Osteoblast (primary cell): ENCODE data around the gene ATP12A. TPM values are rescaled to one million over a fixed set of nuclear protein-coding genes. Genes with fewer than 3 reads are reported as not detected.

Source experiments
- DNase-seq: peaks from one replicate; pipeline ENCODE4 v3.0.0; 2011; ENCODE audit warnings: low spot score, mixed read lengths; ENCODE audit not compliant: insufficient read length; ENCODE audit errors: missing footprints
- H2AFZ ChIP-seq: 2 replicates; pipeline ENCODE4 v1.6.0; 2011; ENCODE audit warnings: mild to moderate bottlenecking, low read length
- H3K27ac ChIP-seq: 2 replicates; pipeline ENCODE4 v1.5.1; 2011; ENCODE audit warnings: mild to moderate bottlenecking, low read depth, low read length, moderate library complexity
- H3K27me3 ChIP-seq: 2 replicates; pipeline ENCODE4 v1.6.0; 2012; ENCODE audit warnings: mild to moderate bottlenecking, control low read depth, inconsistent platforms, low read length, moderate library complexity; ENCODE audit not compliant: insufficient read depth
- H3K36me3 ChIP-seq: 2 replicates; pipeline ENCODE4 v1.5.1; 2011; ENCODE audit warnings: mild to moderate bottlenecking, low read length, control low read depth, moderate library complexity; ENCODE audit not compliant: insufficient read depth
- H3K4me1 ChIP-seq: 2 replicates; pipeline ENCODE4 v1.5.1; 2011; ENCODE audit warnings: mild to moderate bottlenecking, low read length, control low read depth, moderate library complexity; ENCODE audit not compliant: insufficient read depth
- H3K4me2 ChIP-seq: 2 replicates; pipeline ENCODE4 v1.6.0; 2011; ENCODE audit warnings: mild to moderate bottlenecking, low read length; ENCODE audit not compliant: insufficient read depth
- H3K4me3 ChIP-seq: fragments of 200-600 bp; sonication (generic); 3 replicates; pipeline ENCODE4 v1.5.1; 2012; ENCODE audit warnings: mild to moderate bottlenecking, low read length, inconsistent platforms; ENCODE audit not compliant: insufficient read depth
- H3K79me2 ChIP-seq: 2 replicates; pipeline ENCODE4 v1.6.0; 2012; ENCODE audit warnings: mild to moderate bottlenecking, low read length, control low read depth, inconsistent platforms; ENCODE audit not compliant: insufficient read depth
- H3K9me3 ChIP-seq: 2 replicates; pipeline ENCODE4 v1.5.1; 2011; ENCODE audit warnings: low read depth, low read length, control low read depth
- H4K20me1 ChIP-seq: 2 replicates; pipeline ENCODE4 v1.6.0; 2012; ENCODE audit warnings: mild to moderate bottlenecking, low read length, control low read depth; ENCODE audit not compliant: insufficient read depth
- CTCF ChIP-seq: IDR thresholded peaks from 2 replicates; pipeline ENCODE4 v1.5.1; 2011; ENCODE audit warnings: mild to moderate bottlenecking, low read depth, low read length, moderate library complexity; ENCODE audit errors: extremely low read depth
- total RNA-seq: library from RNA; depleted of rRNA; stranded (reverse); fragments of >200 nt; gene quantifications from 2 replicates; pipeline ENCODE4 v1.2.3, GENCODE V29; 2012

Gene ATP12A
- total RNA-seq, 1 donor = not detected

DNA sequence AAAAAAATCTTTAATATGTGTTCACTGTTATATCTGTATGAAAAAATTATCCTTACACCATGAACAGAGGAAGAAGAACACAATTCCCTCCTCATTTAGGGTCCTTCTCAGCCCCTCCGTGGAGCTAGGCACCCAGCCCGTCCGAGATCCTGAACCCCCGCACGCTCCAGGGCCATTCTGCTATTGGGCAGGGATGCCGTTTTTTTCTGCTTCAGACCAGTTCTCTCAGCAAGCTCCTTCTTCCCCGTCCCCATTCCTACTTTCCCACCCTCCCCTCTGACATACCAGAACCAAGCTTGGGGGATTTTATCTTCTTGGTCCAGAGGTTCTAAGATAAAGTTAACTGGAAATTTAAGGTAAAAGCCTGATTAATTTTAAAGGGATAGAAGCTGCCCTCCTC lies 36.2 kb downstream of the ATP12A start:
- Histone ChIP-seq H3K4me3 (no peak overlapping the region), H4K20me1 (no peaks in the 10 kb centered on the region), H2AFZ (no peak overlapping the region), H3K9me3 (no peaks in the 10 kb centered on the region), H3K27me3 (no peaks in the 10 kb centered on the region), H3K4me1 (no peaks in the 10 kb centered on the region), H3K27ac (no peak overlapping the region), H3K4me2 (no peak overlapping the region), H3K79me2 (no peaks in the 10 kb centered on the region), H3K36me3 (no peaks in the 10 kb centered on the region)
- DNase-seq = no peak
- no peak for TF ChIP-seq CTCF

DNA sequence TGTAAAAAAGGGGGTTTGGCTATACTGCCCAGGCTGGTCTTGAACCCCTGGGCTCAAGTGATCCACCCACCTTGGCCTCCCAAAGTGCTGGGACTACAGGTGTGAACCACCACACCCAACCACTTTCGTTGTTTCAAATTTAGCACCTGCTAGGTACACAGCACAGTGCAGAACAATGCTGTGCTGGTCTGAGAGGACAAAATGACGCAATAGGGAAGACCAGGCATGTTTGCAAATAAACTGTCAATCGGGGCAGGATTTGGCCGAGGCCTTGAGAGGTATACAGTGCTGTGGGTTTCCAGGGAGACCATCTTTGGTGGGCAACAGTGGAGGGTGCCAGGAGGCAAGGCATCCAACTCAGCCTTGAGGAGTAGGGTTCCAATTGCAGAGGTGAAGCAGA lies 37.0 kb downstream of the ATP12A start:
- H2AFZ ChIP-seq = no peak overlapping the region
- no peaks in the 10 kb centered on the region for H4K20me1 ChIP-seq
- no peak overlapping the region for H3K4me2 ChIP-seq
- no peak overlapping the region for H3K27ac ChIP-seq
- no peaks in the 10 kb centered on the region for H3K27me3 ChIP-seq
- no peaks in the 10 kb centered on the region for H3K9me3 ChIP-seq
- DNase-seq = no peak
- H3K36me3 ChIP-seq = no peaks in the 10 kb centered on the region
- no peaks in the 10 kb centered on the region for H3K79me2 ChIP-seq
- H3K4me3 ChIP-seq = no peak overlapping the region
- TF ChIP-seq CTCF = no peak
- no peaks in the 10 kb centered on the region for H3K4me1 ChIP-seq

DNA sequence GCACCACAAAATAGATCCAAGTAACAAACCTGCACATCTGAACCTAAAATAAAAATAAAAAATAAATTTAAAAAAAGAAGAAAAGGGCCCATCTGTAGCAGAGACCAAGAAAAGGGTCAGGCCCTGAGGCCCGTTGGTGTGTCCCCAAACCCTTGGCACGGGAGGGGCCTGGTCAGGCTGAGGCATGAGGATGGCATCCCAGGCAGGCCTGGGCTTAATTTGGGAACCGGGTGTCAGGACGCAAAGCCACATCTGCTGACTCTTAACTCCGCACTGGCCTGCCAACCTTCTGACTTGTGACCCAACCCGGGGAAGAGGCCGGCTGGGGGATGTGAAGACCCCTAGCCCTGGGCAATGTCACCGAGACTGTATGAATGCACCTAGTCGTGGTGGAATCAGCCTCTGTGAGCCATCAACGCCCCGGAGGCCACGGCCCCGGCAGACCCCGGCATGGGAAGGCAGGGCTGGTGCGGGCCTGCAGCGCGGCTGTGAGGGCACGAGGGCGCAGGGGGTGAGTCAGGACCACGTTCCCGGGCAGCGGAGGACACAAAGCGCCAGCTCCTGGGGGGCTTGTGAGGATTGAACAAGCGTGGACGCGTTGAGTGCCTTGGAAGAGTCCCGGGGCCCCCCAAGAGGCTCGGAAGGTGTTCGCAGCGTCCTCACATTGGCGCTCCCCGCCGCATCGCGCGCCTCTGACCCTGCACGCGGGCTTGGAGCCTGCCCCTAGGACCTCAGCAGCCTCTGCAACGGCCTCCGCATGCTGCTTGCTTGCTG lies 38.2 kb downstream of the ATP12A start:
- no peak for DNase-seq
- Histone ChIP-seq H3K27me3 (no peaks in the 10 kb centered on the region), H3K9me3 (no peaks in the 10 kb centered on the region), H3K4me3 (no peak overlapping the region), H4K20me1 (no peaks in the 10 kb centered on the region), H3K4me1 (no peaks in the 10 kb centered on the region), H3K27ac (no peak overlapping the region), H2AFZ (no peak overlapping the region), H3K4me2 (no peak overlapping the region), H3K36me3 (no peaks in the 10 kb centered on the region), H3K79me2 (no peaks in the 10 kb centered on the region)
- no peak for TF ChIP-seq CTCF

- no peak for DNase-seq
- Histone ChIP-seq H3K4me2 (no peak overlapping the region), H4K20me1 (no peaks in the 10 kb centered on the region), H3K79me2 (no peaks in the 10 kb centered on the region), H3K4me1 (no peaks in the 10 kb centered on the region), H3K9me3 (no peaks in the 10 kb centered on the region), H2AFZ (no peak overlapping the region), H3K4me3 (no peak overlapping the region), H3K27ac (no peak overlapping the region), H3K36me3 (no peaks in the 10 kb centered on the region), H3K27me3 (no peaks in the 10 kb centered on the region)
- TF ChIP-seq CTCF = no peak
These were observed 38.9 kb downstream of the ATP12A start for GRCh38 chr13:24719139-24719538.
